ACC112 (cell line): ENCODE data around the gene GAPVD1.
"Not testable (repeated sequence)": the region's sequence is repeated elsewhere in the genome, so short reads cannot be mapped to it uniquely, and the experiment has no call there.

Experiments used
- H2AFZ ChIP-seq: fragments of 200-600 bp; sonication (generic); one replicate; pipeline ENCODE4 v1.6.0; 2017; ENCODE audit warnings: antibody characterized with exemption, low read length; ENCODE audit not compliant: unreplicated experiment
- H3K27ac ChIP-seq: fragments of 200-600 bp; sonication (generic); 2 replicates; pipeline ENCODE4 v1.5.1; 2014; ENCODE audit warnings: low read depth, mild to moderate bottlenecking, antibody characterized with exemption, low read length, moderate library complexity
- H3K27me3 ChIP-seq: fragments of 200-600 bp; sonication (generic); 2 replicates; pipeline ENCODE4 v1.6.1; 2014; ENCODE audit warnings: mild to moderate bottlenecking, antibody characterized with exemption, low read length, moderate library complexity, mixed read lengths; ENCODE audit not compliant: insufficient read depth
- H3K36me3 ChIP-seq: fragments of 200-600 bp; sonication (generic); 2 replicates; pipeline ENCODE4 v1.6.1; 2016; ENCODE audit warnings: mild to moderate bottlenecking, antibody characterized with exemption, low read length, moderate library complexity, mixed read lengths; ENCODE audit not compliant: insufficient read depth
- H3K4me1 ChIP-seq: fragments of 200-600 bp; sonication (generic); one replicate; pipeline ENCODE4 v1.6.1; 2016; ENCODE audit warnings: low read length, mixed read lengths; ENCODE audit not compliant: insufficient read depth, unreplicated experiment, control insufficient read depth
- H3K4me3 ChIP-seq: fragments of 200-600 bp; sonication (generic); 2 replicates; pipeline ENCODE4 v1.5.1; 2014; ENCODE audit warnings: mild to moderate bottlenecking, low read depth, low read length
- H3K79me2 ChIP-seq: fragments of 200-600 bp; sonication (generic); one replicate; pipeline ENCODE4 v1.6.0; 2016; ENCODE audit warnings: low read length; ENCODE audit not compliant: control insufficient read depth, unreplicated experiment, insufficient read depth

Gene GAPVD1

DNA sequence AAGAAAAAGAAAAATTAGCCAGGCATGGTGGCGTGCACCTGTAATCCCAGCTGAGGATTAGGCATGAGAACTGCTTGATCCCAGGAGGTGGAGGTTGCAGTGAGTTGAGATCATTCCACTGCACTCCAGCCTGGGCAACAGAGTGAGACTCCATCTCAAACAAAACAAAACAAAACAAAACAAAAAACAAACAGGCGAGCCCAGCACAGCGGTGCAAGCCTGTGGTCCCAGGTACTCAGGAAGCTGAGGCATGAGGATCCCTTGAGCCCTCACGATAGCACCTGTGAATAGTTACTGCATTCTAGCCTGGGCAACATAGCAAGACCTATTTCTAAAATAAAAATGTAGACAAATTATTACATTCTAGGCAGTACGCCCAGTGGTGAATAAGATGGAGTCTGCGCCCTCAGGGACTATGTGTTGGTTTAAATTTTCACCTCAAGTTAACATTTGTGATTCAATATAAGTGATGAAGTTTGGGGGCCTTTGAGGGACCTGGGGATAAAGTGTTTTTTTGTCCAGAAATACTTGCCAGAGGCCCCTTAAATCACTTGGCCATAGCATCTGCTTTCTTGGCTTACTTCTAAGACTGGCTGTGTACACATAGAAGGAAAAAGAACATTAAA, 3.4 kb upstream of the GAPVD1 start:
- Histone ChIP-seq H3K4me3 (no peak overlapping the region), H3K79me2 (peaks cover 16% of the 10 kb centered on the region), H2AFZ (no peak overlapping the region), H3K27me3 (no peaks in the 10 kb centered on the region), H3K36me3 (no peaks in the 10 kb centered on the region), H3K4me1 (peaks cover 6% of the 10 kb centered on the region), H3K27ac (no peak overlapping the region)

DNA sequence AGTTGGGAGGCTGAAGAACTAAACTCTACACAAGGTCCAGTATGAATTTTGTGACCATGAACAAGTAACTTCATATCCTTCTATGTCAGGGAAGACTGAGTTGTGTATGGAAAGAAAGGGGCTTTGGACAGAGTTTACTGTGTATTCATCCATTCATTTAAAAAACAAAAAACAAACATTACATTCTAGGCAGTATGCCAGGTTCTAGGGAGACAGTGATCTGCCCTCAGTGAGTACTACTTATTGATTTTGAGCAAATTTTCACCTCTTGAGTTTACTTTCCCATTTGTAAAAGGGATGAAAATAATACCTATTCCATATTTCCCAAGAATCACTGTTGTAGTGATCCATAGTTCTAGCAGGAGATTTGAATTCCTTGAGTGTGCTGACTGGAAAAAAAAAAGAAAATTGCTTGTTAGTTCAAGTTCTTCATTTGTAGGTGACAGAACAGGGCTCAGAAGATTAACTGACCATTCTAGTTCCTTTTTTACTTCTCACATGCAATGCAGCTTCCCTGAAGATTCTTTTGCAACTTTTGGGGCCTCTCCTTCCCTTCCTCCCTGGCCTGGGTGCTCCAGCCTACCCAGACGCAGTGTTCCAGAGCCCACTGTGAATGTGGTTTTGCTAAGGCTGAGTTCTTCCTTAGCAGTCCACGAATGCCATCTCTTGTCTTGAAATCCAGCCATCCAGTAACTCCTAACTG, 2.6 kb upstream of the GAPVD1 start:
- no peaks in the 10 kb centered on the region for H3K27me3 ChIP-seq
- no peak overlapping the region for H3K4me3 ChIP-seq
- H3K4me1 ChIP-seq: peaks cover 11% of the 10 kb centered on the region
- no peak overlapping the region for H3K27ac ChIP-seq
- no peak overlapping the region for H2AFZ ChIP-seq
- no peaks in the 10 kb centered on the region for H3K36me3 ChIP-seq
- peaks cover 23% of the 10 kb centered on the region for H3K79me2 ChIP-seq

DNA sequence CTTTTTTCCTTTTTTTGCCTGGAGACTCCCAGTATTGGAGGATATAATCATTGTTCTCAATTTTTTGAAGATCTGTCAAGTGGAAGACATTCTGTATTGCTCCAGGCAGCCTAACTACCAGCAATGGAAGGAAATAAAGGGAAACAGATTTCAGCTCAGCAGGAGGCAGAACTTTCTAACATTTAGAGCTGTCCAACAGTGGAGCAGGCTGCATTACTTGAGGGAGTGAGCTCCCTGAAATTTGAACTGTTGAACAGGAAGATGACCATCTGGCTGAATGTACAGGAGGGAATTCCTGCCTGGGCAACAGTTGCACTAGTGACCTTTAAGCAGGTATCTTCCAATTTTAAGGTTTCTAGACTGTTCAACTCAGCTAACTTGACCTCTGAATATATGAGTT, 1.1 kb upstream of the GAPVD1 start:
- Histone ChIP-seq H3K4me1 (peaks cover 11% of the 10 kb centered on the region), H3K4me3 (no peak overlapping the region), H3K27ac (no peak overlapping the region), H3K36me3 (no peaks in the 10 kb centered on the region), H3K79me2 (peaks cover 39% of the 10 kb centered on the region), H2AFZ (no peak overlapping the region), H3K27me3 (no peaks in the 10 kb centered on the region)

DNA sequence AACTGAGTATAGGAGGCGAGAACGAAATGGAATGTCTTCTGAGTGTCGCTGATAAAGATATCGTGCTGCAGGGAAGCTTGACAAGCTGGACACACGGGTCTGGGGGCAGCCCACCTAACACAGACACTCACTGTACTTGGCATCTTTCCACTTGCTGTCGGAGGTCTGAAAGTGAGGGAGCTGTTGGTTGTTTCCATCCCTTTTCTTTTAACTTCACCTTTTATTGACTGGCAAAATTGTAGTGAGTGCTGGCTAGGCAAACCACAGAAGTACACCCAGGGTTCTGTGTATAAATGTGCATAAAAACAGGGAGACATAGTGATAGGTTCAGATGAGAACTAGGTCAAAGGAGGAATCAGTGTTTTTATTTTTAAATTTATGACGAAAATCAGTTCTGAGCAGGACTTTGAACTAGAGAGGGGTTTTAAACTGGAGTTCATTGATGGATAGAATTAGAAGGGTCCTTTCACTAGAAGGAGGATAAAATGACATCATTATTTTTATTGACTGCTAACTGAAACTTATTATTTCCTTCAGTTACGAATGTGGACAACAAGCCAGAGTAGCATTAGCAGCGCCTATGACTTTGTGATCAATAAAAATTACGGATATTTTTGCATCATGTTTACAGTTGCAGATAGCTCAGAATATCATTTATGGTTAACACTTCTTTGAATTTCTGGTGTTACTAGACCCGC, 817 bp downstream of the GAPVD1 start:
- no peak overlapping the region for H3K27ac ChIP-seq
- H3K4me1 ChIP-seq: peaks cover 11% of the 10 kb centered on the region
- peak overlapping the region; percentile 98 for H2AFZ ChIP-seq

DNA sequence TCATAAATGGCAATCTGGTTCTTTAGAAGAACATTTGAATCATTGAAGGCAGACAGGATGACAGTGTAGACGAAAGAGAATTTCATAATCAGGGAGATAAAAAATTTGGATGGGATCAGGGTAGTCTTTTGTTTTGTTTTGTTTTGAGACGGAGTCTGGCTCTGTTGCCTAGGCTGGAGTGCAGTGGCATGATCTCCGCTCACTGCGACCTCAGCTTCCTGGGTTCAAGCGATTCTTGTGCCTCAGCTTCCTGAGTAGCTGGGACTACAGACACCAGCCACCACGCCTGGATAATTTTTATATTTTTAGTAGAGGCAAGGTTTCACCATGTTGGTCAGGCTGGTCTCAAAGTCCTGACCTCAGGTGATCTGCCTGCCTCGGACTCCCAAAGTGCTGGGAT, 2.4 kb downstream of the GAPVD1 start:
- not testable (repeated sequence) for H3K4me3 ChIP-seq, H2AFZ ChIP-seq, H3K27me3 ChIP-seq, H3K27ac ChIP-seq, H3K36me3 ChIP-seq
- H3K4me1 ChIP-seq: peaks cover 11% of the 10 kb centered on the region
- H3K79me2 ChIP-seq: peaks cover 64% of the 10 kb centered on the region

More for the DNA sequence above, 817 bp downstream of the GAPVD1 start:
- no peaks in the 10 kb centered on the region for H3K27me3 ChIP-seq
- peak overlapping the region; percentile 100 for H3K4me3 ChIP-seq
- H3K79me2 ChIP-seq: peaks cover 50% of the 10 kb centered on the region
- H3K36me3 ChIP-seq: no peaks in the 10 kb centered on the region

DNA sequence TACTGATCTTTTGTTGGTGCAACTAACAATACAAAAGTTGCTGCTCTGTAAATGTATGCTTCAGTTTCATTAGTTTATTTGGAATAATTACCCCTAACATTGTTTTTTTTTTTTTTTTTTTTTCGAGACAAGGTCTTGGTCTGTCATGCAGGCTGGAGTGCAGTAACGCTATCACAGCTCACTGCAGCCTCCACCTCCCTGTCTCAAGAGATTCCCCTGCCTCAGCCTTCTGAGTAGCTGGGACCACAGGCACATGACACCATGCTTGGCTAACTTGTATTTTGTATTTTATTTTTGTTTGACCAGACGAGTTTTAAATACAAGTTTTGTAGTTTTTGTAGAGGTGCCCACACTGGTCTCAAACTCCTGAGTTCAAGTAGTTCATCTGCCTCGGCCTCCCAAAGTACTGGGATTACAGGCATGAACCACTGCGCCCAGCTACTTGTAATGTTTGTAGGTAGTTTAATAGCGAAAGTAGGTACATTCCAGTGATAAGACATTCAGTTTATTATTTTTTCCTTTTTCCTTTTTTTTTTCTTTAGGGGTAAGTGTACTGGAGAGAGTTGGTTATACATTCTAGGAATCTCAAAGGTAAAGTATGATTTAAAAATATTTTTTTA, 6.9 kb downstream of the GAPVD1 start:
- H3K4me3 ChIP-seq: no peak overlapping the region
- no peaks in the 10 kb centered on the region for H3K36me3 ChIP-seq

DNA sequence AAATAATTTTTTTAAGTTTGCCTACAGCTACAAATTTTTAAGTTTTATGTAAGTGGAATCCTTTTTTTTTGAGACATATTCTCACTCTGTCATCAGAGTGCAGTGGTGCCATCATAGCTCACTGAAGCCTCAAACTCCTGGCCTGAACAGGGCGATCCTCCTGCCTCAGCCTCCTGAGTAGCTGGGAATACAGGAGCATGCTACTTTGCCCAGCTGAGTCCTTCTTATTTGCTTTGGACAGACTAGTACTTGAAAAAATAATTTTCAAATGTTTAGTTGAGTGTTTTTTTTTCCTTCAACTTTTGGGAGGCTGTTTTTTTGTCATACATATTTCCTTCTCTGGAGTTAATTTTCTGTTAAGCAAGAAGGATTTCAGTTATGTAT, 7.4 kb downstream of the GAPVD1 start:
- H3K79me2 ChIP-seq: peaks cover 77% of the 10 kb centered on the region
- no peak overlapping the region for H3K4me3 ChIP-seq
- no peak overlapping the region for H2AFZ ChIP-seq
- no peaks in the 10 kb centered on the region for H3K36me3 ChIP-seq
- H3K4me1 ChIP-seq: peaks cover 12% of the 10 kb centered on the region
- H3K27me3 ChIP-seq: no peaks in the 10 kb centered on the region
- H3K27ac ChIP-seq: no peak overlapping the region

More for the DNA sequence above, 6.9 kb downstream of the GAPVD1 start:
- no peak overlapping the region for H2AFZ ChIP-seq
- no peaks in the 10 kb centered on the region for H3K27me3 ChIP-seq
- peaks cover 14% of the 10 kb centered on the region for H3K4me1 ChIP-seq
- peaks cover 78% of the 10 kb centered on the region for H3K79me2 ChIP-seq
- H3K27ac ChIP-seq: no peak overlapping the region

DNA sequence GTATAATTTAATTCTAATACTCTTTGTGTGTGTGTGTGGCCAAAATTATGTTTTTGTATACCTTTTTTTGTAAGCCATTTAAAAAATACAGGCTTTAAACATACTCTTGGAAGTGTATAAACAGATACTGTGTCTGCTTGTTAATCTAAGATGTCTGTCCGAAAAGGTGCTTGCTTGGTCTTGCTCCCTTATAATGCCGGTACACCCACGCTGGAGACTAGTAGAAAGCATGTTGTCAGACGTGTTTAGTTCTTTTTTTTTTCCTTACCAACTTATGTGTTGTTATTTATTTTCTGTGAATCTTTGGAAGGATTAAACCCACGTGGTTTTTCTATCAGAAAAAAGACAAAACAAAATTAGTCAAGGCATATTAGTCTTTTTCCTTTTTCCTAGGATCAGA, 9.5 kb downstream of the GAPVD1 start:
- Histone ChIP-seq H3K79me2 (peaks cover 80% of the 10 kb centered on the region), H3K27ac (no peak overlapping the region), H3K27me3 (no peaks in the 10 kb centered on the region), H3K4me3 (no peak overlapping the region), H3K36me3 (no peaks in the 10 kb centered on the region), H3K4me1 (peaks cover 12% of the 10 kb centered on the region), H2AFZ (no peak overlapping the region)

DNA sequence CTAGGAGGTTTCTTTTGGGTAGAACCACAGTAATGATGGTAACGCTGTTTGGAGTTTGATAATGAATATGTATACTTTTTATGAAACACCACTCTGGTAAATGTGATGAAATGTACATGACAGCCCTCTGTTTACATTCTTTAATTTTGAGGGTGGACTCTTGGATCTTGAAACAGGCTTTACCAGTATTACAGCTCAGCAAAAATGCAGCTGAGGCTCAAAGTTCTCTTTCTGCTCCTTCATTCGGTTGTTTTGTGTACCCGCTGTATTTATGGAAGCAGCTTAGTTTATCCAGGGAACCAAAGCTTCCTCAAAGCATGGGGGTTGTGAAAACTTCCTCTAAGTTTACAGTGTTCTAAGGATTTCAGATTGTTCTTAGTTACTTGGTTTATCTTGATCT, 11.1 kb downstream of the GAPVD1 start:
- Histone ChIP-seq H2AFZ (no peak overlapping the region), H3K4me3 (no peak overlapping the region), H3K36me3 (no peaks in the 10 kb centered on the region), H3K27me3 (no peaks in the 10 kb centered on the region), H3K4me1 (peaks cover 12% of the 10 kb centered on the region), H3K79me2 (peaks cover 84% of the 10 kb centered on the region), H3K27ac (no peak overlapping the region)

DNA sequence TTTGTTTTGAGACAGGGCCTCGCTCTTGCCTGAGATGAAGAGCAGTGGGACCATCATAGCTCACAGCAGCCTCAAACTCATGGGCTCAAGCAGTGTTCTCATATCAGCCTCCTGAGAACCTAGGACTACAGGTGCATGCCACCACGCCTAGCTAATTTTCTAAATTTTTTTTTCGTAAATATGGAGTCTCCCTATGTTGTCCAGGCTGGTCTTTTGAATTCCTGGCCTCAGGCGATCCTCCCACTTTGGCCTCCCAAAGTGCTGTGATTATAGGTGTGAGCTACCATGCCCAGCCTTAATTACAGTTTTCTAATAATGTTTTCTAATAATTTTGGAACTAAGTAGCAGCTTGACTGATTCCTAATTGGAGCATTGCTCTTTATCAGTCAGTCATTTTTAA, 15.1 kb downstream of the GAPVD1 start:
- Histone ChIP-seq H2AFZ (no peak overlapping the region), H3K27ac (no peak overlapping the region), H3K4me1 (peaks cover 15% of the 10 kb centered on the region), H3K27me3 (no peaks in the 10 kb centered on the region), H3K4me3 (no peak overlapping the region), H3K36me3 (0 out of 2 replicates have a peak, but pooled peaks cover 3% of the 10 kb centered on the region), H3K79me2 (peaks cover 87% of the 10 kb centered on the region)
